HPDE6-E6E7 (cell line): Measurements from ENCODE around the gene COL9A3.
"Not testable (repeated sequence)": the region's sequence is repeated elsewhere in the genome, so short reads cannot be mapped to it uniquely, and the experiment has no call there.

Experiments
- DNase-seq: peaks from one replicate; pipeline ENCODE4 v3.0.0; 2011; ENCODE audit warnings: missing footprints; ENCODE audit errors: extremely low spot score

The COL9A3 gene

GRCh38 chr20:62856931-62857619 is 40.2 kb downstream of the COL9A3 start:
- DNase-seq, result peak; percentile 97

DNA sequence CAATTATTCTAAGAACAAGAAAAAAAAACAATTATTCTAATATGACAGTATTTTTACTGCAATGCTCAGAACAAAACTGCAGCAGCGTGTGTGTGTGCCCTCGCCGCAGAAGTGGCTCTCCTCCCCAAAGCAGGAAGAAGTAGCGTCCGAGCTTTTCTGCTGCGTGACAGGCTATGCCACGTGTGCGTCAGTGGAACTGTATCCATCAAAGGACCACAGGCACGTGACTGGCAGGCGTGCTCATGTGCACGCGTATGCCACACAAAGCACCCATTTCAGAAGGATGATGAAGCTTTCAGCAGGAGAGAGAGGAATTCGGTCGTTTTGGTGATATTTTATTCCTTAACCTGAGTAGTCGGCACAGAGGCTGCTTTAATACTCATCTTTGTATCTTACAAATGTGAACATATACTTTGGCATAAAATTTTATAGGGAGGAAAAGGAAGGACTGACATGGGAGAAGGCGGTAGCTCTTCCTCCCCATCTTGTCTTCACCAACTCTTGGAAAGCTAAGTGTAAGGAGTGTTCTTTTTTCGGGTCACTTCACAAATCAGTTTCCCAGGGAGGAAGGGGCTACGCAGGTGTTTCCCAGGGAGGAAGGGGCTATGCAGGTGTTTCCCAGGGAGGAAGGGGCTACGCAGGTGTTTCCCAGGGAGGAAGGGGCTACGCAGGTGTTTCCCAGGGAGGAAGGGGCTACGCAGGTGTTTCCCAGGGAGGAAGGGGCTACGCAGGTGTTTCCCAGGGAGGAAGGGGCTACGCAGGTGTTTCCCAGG is 41.4 kb downstream of the COL9A3 start:
- no peak for DNase-seq

DNA sequence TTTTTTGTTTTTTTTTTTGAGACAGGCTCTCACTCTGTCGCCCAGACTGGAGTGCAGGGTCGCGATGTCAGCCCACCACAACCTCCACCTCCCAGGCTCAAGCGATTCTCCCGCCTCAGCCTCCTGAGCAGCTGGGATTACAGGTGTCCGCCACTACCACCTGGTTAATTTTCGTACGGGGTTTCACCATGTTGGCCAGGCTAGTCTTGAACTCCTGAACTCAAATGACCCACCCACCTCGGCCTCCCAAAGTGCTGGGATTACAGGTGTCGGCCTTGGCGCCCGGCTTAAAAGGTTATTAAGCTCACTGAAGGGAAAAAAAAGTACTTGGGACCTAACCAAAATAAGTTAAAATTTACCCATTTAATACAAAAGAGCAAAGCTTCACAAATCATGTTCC is 42.9 kb downstream of the COL9A3 start:
- no peak for DNase-seq

DNA sequence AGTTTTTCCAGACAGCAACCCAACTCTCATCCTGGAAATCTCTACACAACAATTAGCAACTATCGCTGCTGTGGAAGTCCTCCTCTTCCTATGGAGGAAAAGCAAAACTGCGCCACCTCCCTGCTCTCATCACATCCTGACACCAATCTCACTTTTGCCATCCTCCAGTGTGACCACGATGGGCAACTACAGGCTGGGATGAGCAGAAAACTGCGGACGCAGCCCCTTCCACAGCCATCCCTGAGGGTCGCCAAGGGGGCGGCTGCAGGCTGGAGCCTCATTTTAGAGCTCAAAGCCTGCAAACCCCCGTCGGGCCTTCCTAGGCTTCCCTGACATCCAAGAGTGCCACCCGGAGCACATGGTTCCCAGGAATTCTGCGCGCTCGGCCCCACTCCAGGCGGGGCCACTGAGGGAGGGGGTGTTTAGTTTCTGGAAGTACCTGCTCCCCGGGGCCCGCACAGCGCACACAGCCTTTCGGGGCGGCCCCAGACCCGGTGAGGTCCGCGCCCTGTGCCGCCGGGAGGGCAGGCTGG is 43.6 kb downstream of the COL9A3 start:
- peak; percentile 50 for DNase-seq

DNA sequence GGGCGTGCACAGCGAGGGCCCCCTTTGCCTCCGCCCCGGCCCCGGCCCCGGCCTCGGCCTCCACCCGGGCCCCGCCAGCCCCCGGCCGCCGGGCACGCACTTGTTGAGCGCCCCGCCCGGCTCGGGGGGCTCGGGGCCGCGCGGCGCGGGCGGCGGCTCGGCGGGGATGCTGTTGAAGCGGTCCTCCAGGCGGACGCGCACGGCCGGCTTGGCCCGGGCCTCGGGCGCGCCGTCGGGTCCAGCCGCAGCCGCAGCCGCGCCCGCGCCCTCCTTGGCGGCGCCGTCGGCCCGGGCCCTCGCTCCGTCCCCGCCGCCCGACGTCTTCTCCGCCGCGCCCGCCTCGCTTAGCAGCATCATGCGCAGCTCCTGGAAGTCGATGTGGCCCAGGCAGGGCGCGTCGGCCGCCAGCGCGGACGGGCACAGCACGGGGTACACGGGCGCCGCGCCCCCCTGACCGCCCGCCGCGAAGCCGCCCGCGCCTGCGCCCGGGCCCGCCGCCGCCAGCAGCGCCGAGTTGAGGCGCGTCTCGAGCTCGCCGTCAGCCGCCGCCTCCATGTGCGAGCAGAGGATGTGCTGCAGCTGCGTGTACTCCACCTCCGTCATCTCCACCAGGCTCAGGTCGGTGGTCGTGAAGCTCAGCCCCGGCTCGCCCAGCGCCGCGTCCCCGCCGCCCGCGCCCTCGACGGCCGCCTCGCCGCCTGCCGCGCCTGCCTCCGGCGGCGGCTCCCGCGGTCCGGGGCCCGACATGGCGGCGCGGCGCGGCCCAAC is 44.3 kb downstream of the COL9A3 start:
- DNase-seq, result no peak

GRCh38 chr20:62861726-62862336 is 45.0 kb downstream of the COL9A3 start, which contains the start of gene TCFL5:
Gene TCFL5 (minus strand): TSS chr20:62861822. CDS start chr20:62861670, 152 bp downstream.
- DNase-seq, result peak; percentile 87

GRCh38 chr20:62864207-62864606 is 47.4 kb downstream of the COL9A3 start:
- DNase-seq, result no peak

GRCh38 chr20:62872184-62872847 is 55.5 kb downstream of the COL9A3 start:
- no peak for DNase-seq

DNA sequence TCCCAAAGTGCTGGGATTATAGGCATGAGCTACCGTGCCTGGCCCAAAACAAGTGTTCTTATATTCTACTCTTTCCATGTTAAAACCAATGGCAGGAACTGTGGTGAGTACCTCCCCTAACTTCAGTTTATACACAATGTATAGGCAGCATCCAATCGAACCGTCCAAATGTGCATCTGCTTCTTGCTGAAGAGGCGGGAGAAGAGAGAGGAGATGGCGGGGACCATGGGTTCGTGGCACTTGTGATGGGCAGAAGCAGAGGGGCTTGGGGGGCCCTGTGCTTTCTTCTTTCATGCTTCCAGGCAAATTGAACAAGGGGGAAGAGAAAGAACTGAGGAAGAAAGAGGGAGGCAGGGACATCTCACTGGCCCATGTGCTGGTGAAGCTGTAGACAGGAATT is 56.0 kb downstream of the COL9A3 start:
- no peak for DNase-seq

- DNase-seq, result no peak
Measured at GRCh38 chr20:62873280-62873679, 56.4 kb downstream of the COL9A3 start.

DNA sequence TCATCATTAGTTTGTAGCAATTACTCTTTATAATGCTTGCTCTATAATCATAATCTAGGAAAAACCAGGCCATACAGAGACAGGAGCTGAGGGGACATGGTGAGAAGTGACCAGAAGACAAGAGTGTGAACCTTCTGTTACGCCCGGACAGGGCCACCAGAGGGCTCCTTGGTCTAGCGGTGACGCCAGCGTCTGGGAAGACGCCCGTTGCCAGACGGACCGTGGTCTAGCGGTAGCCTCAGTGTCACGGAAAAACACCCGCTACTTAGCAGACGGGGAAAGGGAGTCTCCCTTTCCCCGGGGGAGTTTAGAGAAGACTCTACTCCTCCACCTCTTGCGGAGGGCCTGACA is 56.8 kb downstream of the COL9A3 start:
- DNase-seq, result not testable (repeated sequence)

GRCh38 chr20:62874964-62875344 is 58.1 kb downstream of the COL9A3 start:
- no peak for DNase-seq

- DNase-seq, result peak; percentile 72
Measured at GRCh38 chr20:62875419-62876361, 58.8 kb downstream of the COL9A3 start.

- DNase-seq, result no peak
Measured at GRCh38 chr20:62876501-62876901, 59.7 kb downstream of the COL9A3 start.

- no peak for DNase-seq
Measured at GRCh38 chr20:62876902-62877816, 60.3 kb downstream of the COL9A3 start.

GRCh38 chr20:62878244-62879038 is 61.6 kb downstream of the COL9A3 start:
- no peak for DNase-seq

- no peak for DNase-seq
Measured at GRCh38 chr20:62879275-62880146, 62.7 kb downstream of the COL9A3 start.
